Mammary epithelial cell (primary cell): ENCODE data around the gene PRRG3.

Experiments
- EZH2 ChIP-seq: IDR thresholded peaks from 2 replicates; pipeline ENCODE4 v1.6.1; 2012; ENCODE audit warnings: low read length, inconsistent platforms, borderline replicate concordance
- TF ChIP-seq, protein P1 (sequence below), 2 donors: IDR thresholded peaks in 1 of 2; conservative IDR thresholded peaks in 1 of 2; 2 replicates each; pipeline ENCODE4 v1.5.1; 2011 to 2012; ENCODE audit warnings: inconsistent platforms in 2 of 2, low read length in 2 of 2, mild to moderate bottlenecking in 2 of 2, control low read depth in 1 of 2, low read depth in 1 of 2; ENCODE audit not compliant: insufficient read depth in 1 of 2; ENCODE audit errors: extremely low read depth in 1 of 2

DNA sequence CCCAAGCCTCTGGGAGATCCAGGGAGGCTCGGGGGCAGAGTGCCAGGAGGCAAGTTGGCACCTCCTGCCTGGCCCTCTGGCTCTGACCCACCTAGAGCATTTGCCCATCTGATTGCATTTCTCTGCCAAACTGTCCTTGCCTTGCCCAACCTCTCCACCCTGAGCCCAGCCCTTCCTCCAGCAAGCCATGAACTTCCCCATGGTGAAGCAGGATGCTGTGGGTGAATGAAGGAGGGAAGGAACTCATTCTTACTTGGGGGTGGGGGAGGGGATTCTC is 30.0 kb downstream of the PRRG3 start:
- TF ChIP-seq, protein P1, sequence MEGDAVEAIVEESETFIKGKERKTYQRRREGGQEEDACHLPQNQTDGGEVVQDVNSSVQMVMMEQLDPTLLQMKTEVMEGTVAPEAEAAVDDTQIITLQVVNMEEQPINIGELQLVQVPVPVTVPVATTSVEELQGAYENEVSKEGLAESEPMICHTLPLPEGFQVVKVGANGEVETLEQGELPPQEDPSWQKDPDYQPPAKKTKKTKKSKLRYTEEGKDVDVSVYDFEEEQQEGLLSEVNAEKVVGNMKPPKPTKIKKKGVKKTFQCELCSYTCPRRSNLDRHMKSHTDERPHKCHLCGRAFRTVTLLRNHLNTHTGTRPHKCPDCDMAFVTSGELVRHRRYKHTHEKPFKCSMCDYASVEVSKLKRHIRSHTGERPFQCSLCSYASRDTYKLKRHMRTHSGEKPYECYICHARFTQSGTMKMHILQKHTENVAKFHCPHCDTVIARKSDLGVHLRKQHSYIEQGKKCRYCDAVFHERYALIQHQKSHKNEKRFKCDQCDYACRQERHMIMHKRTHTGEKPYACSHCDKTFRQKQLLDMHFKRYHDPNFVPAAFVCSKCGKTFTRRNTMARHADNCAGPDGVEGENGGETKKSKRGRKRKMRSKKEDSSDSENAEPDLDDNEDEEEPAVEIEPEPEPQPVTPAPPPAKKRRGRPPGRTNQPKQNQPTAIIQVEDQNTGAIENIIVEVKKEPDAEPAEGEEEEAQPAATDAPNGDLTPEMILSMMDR (conservative IDR thresholded peaks at IDR 0.05 in 1 of 2, IDR thresholded peaks at IDR 0.05 in 1 of 2; ENCODE audit: extremely low read depth in 1 of 2, insufficient read depth in 1 of 2, low read depth in 1 of 2, low read length in 2 of 2): no peak
- no peak for TF ChIP-seq EZH2
